PC-3 (cell line): ENCODE results near the gene DSTN. TPM values are rescaled to one million over a fixed set of nuclear protein-coding genes. Genes with fewer than 3 reads are reported as not detected.
A peak's percentile ranks its signal among the peaks of the same experiment; 100 is the strongest.

ENCODE experiments used
- ATAC-seq: fragments of 200-7000 bp; cut with Tn5 transposase; 2 replicates; pipeline ENCODE4 v1.9.1; 2020; ENCODE audit warnings: mild to moderate bottlenecking, moderate library complexity
- BruUV-seq: library from RNA; stranded (reverse); fragments of 400-500 nt; replicated peaks from 2 replicates; lab custom pipeline; 2021; lab: Mats Ljungman, UMichigan
- CTCF ChIA-PET: fragments of 300-600 bp; sonication (Branson Sonifier 250); formaldehyde crosslinking; loops from one replicate; lab custom pipeline; 2022; ENCODE audit warnings: antibody characterized with exemption; lab: Charles Lee
- POLR2A ChIA-PET: fragments of 300-600 bp; sonication (Branson Sonifier 250); formaldehyde crosslinking; loops from one replicate; lab custom pipeline; 2022; ENCODE audit warnings: antibody characterized with exemption; ENCODE audit not compliant: unreplicated experiment; lab: Charles Lee
- DNase-seq: peaks from one replicate; pipeline ENCODE4 v3.0.0-alpha.2; 2015
- H2AFZ ChIP-seq: fragments of 300-600 bp; sonication (generic); 2 replicates; pipeline ENCODE4 v1.6.0; 2016; ENCODE audit warnings: antibody characterized with exemption, low read length
- H3F3A ChIP-seq: fragments of 300-600 bp; sonication (generic); one replicate; pipeline ENCODE4 v1.6.0; 2017; ENCODE audit warnings: antibody characterized with exemption, low read length, control low read depth, mild to moderate bottlenecking; ENCODE audit not compliant: unreplicated experiment
- H3K27ac ChIP-seq: fragments of 300-600 bp; sonication (generic); 2 replicates; pipeline ENCODE4 v1.5.1; 2016; ENCODE audit warnings: mild to moderate bottlenecking, low read length
- H3K27me3 ChIP-seq: fragments of 300-600 bp; sonication (generic); 2 replicates; pipeline ENCODE4 v1.6.1; 2016; ENCODE audit warnings: low read length, mixed read lengths
- H3K36me3 ChIP-seq: fragments of 300-600 bp; sonication (generic); 2 replicates; pipeline ENCODE4 v1.6.1; 2016; ENCODE audit warnings: low read depth, mixed run types, low read length, mixed read lengths
- H3K4me1 ChIP-seq: fragments of 300-600 bp; sonication (generic); 2 replicates; pipeline ENCODE4 v1.5.1; 2016; ENCODE audit warnings: low read length; ENCODE audit not compliant: insufficient read depth
- H3K4me2 ChIP-seq: fragments of 300-600 bp; sonication (generic); 2 replicates; pipeline ENCODE4 v1.6.0; 2016; ENCODE audit warnings: low read length
- H3K4me3 ChIP-seq: fragments of 300-600 bp; sonication (generic); 2 replicates; pipeline ENCODE4 v1.5.1; 2016; ENCODE audit warnings: mild to moderate bottlenecking, low read length, mixed read lengths
- H3K79me2 ChIP-seq: fragments of 300-600 bp; sonication (generic); 2 replicates; pipeline ENCODE4 v1.6.1; 2017; ENCODE audit warnings: low read length, mixed read lengths
- H3K9ac ChIP-seq: fragments of 300-600 bp; sonication (generic); 2 replicates; pipeline ENCODE4 v1.6.0; 2016; ENCODE audit warnings: mild to moderate bottlenecking, low read length
- H3K9me2 ChIP-seq: fragments of 300-600 bp; sonication (generic); replicated peaks from 2 replicates; pipeline ENCODE4 v1.6.1; 2016; ENCODE audit warnings: mixed run types, low read length, mixed read lengths
- H3K9me3 ChIP-seq: fragments of 300-600 bp; sonication (generic); 2 replicates; pipeline ENCODE4 v1.6.1; 2016; ENCODE audit warnings: low read length, mixed read lengths
- H4K20me1 ChIP-seq: fragments of 300-600 bp; sonication (generic); 2 replicates; pipeline ENCODE4 v1.6.1; 2016; ENCODE audit warnings: low read length, mixed read lengths
- EZH2 ChIP-seq: fragments of 300-600 bp; sonication (generic); IDR thresholded peaks from one replicate; pipeline ENCODE4 v1.6.1; 2017; ENCODE audit warnings: antibody characterized with exemption, mild to moderate bottlenecking, low read length; ENCODE audit not compliant: unreplicated experiment
- EZH2phosphoT487 ChIP-seq: fragments of 300-600 bp; sonication (generic); IDR thresholded peaks from 2 replicates; pipeline ENCODE4 v1.6.1; 2018; ENCODE audit warnings: mild to moderate bottlenecking, antibody characterized with exemption, low read length, borderline replicate concordance
- intact Hi-C: fragments of 100-400 bp; cut with micrococcal nuclease; formaldehyde crosslinking; loops from 2 replicates; pipeline ENCODE4 v1.9.0; 2023
- total RNA-seq: library from RNA; depleted of rRNA; stranded (reverse); fragments of >200 nt; gene quantifications from 2 replicates; pipeline ENCODE4 v1.2.3, GENCODE V29; 2014
- TF ChIP-seq, protein P1 (sequence below): fragments of 300-600 bp; sonication (generic); conservative IDR thresholded peaks from 2 replicates; pipeline ENCODE4 v1.5.1; 2017; ENCODE audit warnings: antibody characterized with exemption, low read depth, mild to moderate bottlenecking, low read length

DSTN gene
- total RNA-seq, 1 experiment from 2014 or later: 182 TPM

DNA sequence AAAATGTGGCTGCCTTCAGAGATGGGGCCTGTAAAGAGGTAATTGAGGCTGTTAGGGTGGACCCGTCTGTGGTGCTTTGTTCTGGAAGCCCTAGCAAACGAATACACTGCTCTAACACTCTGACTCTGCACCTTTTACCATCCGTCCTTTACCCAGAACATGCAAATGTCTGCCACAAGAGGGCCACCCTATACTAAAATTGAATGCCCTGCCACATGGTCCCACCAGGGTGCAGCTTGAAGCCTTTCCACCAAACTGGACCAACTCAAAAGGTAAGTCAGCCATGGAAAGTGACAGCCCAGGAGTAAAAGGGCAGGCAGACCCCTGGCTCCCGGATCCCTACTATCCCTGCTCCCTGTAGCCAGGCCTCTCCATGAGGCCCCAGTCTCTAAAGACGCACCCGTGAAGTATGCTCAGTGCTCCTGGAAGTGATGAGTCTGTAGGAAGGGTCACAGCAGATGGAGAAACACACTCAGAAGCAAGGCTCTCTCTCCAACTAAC, 32.9 kb upstream of the DSTN start:
- Histone ChIP-seq H3K4me2 (no peak overlapping the region), H3K79me2 (no peaks in the 10 kb centered on the region), H3K4me3 (no peak overlapping the region), H3K36me3 (no peaks in the 10 kb centered on the region), H3K27me3 (no peaks in the 10 kb centered on the region), H2AFZ (peak overlapping the region; percentile 67), H3K9ac (no peak overlapping the region), H3K9me2 (no peaks in the 10 kb centered on the region), H3K4me1 (peaks cover 23% of the 10 kb centered on the region), H3F3A (no peaks in the 10 kb centered on the region), H3K27ac (no peak overlapping the region), H3K9me3 (no peaks in the 10 kb centered on the region), H4K20me1 (no peaks in the 10 kb centered on the region)
- intact Hi-C loops: loop anchor here (1.0 to 10.0 kb wide), 5 partner anchors 20 to 458 kb away; no protein-coding TSS in a partner anchor
- ChIA-PET POLR2A (interaction anchor here (0.7 kb wide), 1 partner anchor 33 kb away, joined by 3 read pairs; the partner anchor contains the start of gene DSTN), CTCF (interaction anchor here (0.6 to 1.3 kb wide), 5 partner anchors 34 to 335 kb away, joined by 3 to 8 read pairs (median 7); no protein-coding TSS in a partner anchor)
- TF ChIP-seq EZH2 (no peak), EZH2phosphoT487 (no peak)
- TF ChIP-seq, protein P1, sequence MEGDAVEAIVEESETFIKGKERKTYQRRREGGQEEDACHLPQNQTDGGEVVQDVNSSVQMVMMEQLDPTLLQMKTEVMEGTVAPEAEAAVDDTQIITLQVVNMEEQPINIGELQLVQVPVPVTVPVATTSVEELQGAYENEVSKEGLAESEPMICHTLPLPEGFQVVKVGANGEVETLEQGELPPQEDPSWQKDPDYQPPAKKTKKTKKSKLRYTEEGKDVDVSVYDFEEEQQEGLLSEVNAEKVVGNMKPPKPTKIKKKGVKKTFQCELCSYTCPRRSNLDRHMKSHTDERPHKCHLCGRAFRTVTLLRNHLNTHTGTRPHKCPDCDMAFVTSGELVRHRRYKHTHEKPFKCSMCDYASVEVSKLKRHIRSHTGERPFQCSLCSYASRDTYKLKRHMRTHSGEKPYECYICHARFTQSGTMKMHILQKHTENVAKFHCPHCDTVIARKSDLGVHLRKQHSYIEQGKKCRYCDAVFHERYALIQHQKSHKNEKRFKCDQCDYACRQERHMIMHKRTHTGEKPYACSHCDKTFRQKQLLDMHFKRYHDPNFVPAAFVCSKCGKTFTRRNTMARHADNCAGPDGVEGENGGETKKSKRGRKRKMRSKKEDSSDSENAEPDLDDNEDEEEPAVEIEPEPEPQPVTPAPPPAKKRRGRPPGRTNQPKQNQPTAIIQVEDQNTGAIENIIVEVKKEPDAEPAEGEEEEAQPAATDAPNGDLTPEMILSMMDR: peak; percentile 98
- DNase-seq (peak; percentile 91), ATAC-seq (peak; percentile 94)
- BruUV-seq: no TSS peak

DNA sequence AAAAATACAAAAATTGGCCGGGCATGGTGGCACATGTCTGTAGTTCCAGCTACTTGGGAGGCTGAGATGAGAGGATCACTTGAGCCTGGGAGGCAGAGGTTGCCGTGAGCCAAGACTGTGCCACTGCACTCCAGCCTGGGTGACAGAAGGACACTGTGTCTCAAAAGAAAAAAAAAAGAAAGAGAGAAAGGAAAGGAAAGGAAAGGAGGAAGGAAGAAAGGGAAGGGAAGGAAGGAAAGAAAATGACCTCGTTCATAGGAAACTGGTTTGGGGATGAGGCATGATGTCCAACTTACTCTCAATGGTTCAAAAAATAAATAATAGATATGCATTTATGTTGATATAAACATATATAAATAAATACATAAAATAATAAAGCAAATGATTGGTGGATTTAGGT, 31.9 kb upstream of the DSTN start:
- CTCF ChIA-PET: no interaction called here
- no TSS peak for BruUV-seq

More for the DNA sequence above, 31.9 kb upstream of the DSTN start:
- Histone ChIP-seq H2AFZ (no peak overlapping the region), H3K79me2 (no peaks in the 10 kb centered on the region), H3K4me3 (no peak overlapping the region), H3K27ac (no peak overlapping the region), H3K9me2 (no peaks in the 10 kb centered on the region), H3K27me3 (no peaks in the 10 kb centered on the region), H3K9ac (no peak overlapping the region), H3K4me1 (peaks cover 23% of the 10 kb centered on the region), H3K36me3 (no peaks in the 10 kb centered on the region), H3F3A (no peaks in the 10 kb centered on the region), H4K20me1 (no peaks in the 10 kb centered on the region), H3K9me3 (no peaks in the 10 kb centered on the region), H3K4me2 (no peak overlapping the region)
- no peak for DNase-seq
- no peak for TF ChIP-seq EZH2phosphoT487
- TF ChIP-seq, protein P1: no peak
- TF ChIP-seq EZH2: no peak
- POLR2A ChIA-PET: no interaction called here
- no peak for ATAC-seq
- intact Hi-C loops: loop anchor here (1.0 to 10.0 kb wide), 5 partner anchors 19 to 457 kb away; no protein-coding TSS in a partner anchor
